Measurements from ENCODE around the gene CPZ.

Gene CPZ

DNA sequence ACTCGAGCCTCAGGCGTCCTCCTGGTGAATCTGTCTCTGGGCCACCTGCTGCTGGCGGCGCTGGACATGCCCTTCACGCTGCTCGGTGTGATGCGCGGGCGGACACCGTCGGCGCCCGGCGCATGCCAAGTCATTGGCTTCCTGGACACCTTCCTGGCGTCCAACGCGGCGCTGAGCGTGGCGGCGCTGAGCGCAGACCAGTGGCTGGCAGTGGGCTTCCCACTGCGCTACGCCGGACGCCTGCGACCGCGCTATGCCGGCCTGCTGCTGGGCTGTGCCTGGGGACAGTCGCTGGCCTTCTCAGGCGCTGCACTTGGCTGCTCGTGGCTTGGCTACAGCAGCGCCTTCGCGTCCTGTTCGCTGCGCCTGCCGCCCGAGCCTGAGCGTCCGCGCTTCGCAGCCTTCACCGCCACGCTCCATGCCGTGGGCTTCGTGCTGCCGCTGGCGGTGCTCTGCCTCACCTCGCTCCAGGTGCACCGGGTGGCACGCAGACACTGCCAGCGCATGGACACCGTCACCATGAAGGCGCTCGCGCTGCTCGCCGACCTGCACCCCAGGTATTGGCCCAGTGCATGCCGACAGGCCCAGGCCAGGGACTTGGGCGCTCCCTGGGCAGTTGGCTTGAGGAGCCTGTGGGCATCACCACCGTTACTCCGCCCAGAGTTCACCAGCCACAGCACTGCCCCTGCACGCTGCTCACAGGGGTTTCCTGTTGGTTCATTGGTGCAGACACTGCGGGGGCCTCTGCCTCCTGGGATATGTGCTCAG lies 11.3 kb upstream of the CPZ start:
- DNase-seq = no peak

DNA sequence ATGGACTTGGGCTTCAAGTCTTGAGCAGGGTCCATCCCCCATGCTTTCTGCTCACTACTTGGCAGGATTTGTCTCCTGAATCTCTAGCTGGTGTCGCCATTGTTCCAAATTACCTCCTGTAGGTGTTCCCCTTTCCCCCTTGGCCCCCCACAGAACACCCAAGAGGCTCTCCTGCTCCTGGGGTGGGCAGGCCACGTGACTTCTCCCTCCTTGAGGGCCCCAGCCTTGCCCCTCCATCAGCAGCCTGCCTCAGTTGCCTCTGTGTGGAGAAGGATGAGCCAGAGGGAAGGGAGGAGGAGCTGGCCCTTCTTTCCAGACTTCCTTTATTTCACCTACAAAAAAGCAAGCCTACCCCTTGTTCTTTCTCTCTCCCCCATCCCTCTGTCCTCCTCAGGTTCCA lies 10.5 kb upstream of the CPZ start:
- DNase-seq = no peak

DNA sequence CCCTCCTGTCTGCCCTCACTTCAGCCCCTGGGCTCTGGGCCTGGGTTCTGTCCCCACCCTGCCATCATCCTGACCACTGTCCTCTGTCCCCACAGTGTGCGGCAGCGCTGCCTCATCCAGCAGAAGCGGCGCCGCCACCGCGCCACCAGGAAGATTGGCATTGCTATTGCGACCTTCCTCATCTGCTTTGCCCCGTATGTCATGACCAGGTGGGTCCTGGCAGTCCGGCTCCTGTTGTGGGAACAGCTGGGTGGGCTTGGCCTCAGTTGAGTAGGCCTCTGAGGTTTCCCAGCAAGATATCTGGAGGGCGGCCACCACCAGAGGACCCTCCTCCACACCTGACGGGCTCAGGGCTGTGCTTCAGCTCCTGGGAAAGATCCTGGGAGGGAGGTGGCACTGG lies 10.1 kb upstream of the CPZ start:
- DNase-seq = no peak

- no peak for DNase-seq
Observed at GRCh38 chr4:8582941-8583654, 9.5 kb upstream of the CPZ start.

DNA sequence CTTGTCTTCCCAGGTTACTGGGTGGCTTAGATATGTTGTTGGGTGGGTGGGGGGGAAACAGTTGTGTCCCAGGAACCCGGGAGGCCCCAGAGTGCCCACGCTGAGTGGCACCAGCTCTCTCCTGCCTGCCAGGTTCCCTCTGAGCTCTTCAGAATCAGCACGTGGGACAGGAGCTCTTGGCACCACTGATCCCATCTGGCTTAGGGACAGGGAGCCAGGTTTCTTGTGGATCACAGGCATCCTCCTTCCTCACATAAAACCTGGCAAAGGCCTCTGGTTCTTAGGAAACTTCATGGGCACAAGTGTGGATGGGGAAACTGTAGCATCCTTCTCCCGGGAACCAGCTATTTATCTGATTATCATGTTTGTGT lies 8.9 kb upstream of the CPZ start:
- no peak for DNase-seq

- DNase-seq = no peak
Observed at GRCh38 chr4:8585186-8585585, 7.4 kb upstream of the CPZ start.

DNA sequence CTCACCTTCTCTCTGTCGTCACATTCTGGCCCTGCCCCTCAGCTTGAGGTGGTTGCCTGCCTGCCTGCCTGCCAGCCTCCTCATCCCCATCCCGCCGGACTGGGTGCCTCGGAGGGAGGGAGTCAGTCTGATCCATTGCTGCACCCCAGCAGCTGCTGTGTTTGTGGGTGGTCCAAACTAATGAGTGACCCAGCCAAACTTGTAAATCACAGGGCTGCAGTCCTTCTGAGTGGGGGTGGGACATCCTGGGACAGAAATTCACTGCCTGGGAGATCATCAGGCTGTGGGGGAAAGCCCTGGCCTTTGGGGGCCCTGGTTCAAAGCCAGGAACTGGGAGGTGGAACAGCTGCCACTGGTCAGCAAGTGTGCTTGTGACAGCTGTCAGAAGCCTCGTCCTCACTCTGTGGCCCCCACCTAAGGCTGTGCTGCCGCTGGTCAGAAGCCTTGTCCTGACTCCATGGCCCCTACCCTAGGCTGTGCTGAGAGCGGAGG lies 6.8 kb upstream of the CPZ start:
- DNase-seq = no peak

- no peak for DNase-seq
Observed at GRCh38 chr4:8586246-8586645, 6.3 kb upstream of the CPZ start.

DNA sequence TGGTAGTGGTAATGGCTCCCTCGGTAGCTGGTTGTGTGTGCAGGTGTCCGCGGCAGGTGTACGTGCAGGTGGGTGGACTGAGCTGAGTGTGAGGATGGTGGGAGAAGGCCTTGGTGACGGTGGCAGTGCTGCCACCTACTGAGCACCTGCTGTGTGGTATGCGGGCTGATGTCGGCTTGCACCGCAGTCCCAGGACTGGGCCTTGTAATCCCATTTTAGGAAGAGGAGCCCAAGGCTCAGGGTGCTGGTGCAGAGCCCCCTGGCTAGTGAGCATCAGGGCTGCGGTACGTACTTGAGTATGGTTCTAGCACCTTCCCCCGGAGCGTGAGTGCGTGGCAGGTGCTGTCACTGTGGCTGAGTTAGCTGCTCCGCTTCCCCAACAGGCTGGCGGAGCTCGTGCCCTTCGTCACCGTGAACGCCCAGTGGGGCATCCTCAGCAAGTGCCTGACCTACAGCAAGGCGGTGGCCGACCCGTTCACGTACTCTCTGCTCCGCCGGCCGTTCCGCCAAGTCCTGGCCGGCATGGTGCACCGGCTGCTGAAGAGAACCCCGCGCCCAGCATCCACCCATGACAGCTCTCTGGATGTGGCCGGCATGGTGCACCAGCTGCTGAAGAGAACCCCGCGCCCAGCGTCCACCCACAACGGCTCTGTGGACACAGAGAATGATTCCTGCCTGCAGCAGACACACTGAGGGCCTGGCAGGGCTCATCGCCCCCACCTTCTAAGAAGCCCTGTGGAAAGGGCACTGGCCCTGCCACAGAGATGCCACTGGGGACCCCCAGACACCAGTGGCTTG lies 5.7 kb upstream of the CPZ start:
- no peak for DNase-seq

- no peak for DNase-seq
Observed at GRCh38 chr4:8587469-8588195, 4.9 kb upstream of the CPZ start.

DNA sequence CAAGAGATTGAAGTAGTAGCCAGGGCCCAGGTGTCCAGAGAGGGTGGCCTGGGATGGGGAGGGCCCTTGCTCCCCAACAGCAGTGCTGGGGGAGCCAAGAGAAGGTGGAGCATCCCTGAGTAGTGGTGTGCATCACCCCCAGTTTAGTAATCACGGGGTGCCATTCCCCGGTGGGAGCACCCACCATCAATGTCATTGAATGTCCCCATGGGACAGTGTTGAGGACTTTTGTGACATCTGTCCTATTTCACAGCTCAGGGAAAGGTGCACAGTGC lies 4.4 kb upstream of the CPZ start:
- DNase-seq = no peak

- no peak for DNase-seq
Observed at GRCh38 chr4:8589336-8589735, 3.2 kb upstream of the CPZ start.

DNA sequence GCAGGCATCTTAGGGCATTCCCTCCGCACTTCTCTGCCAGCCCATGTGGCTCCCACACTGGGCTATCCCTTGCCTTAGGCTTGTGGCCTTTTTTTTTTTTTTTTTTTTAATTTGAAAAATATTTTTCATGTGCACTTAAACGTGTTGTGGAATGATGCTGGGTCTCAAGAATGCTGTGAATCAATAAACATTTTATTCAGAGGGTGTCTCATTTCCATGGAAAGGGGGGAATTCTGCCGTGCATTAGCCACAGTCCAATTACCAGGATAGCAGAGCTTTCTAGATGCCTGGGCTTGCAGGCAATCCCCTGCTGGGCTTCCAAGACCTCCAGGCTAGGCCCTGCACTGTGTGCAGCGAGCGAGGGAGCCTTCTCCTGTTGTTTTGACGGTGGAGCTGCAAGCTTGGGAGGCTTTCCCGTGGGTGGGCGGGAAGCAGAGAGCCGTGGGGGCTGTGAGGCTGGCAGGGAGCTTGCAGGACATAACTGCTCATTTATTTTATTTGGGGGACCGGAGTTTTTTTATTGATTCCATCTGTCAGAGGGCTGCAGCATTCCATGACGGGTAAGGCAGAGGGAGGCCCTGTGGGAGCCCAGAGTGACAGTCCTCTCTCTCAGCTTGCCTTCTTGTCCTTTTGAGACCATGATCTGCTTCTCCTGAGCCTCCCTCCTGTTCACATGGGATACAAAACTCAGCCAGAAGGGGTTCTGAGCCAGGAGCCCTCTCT lies 2.6 kb upstream of the CPZ start:
- no peak for DNase-seq

DNA sequence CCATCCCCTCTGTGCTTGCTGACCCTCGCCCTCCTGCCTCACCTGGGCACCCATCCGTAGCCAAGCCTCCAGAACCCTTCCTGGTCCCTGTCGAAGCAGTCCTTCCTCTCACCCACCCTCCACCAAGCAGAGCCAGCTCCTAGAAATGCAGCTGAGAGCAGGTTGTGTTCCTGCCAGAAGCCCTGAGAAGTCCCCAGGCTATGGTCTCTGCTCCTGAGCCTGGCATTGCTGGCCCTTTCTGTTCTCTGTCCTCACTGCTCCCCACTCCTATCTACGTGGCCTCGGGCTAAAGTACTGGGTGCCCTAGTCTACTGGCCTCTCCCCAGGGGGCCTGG lies 2.1 kb upstream of the CPZ start:
- DNase-seq = no peak

DNA sequence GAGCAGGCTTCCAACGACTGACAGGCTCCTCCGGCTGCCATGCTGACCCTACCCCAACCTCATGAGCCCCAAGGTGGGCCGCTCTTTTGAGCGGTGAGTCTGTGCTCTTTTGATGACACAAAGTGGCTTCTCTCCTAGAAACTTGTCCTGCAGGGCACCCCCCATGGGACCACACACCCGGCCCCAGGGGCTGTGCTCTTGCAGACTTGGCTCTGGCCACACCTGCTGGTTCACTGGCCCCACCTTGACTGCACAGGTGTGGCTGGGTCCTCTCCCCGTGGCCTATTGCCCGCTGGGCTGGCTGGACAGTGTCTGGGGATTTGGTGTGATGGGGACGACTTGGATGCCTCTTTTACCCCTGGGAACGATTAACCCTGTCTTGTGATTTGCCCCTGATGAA lies 1.5 kb upstream of the CPZ start:
- DNase-seq = no peak

DNA sequence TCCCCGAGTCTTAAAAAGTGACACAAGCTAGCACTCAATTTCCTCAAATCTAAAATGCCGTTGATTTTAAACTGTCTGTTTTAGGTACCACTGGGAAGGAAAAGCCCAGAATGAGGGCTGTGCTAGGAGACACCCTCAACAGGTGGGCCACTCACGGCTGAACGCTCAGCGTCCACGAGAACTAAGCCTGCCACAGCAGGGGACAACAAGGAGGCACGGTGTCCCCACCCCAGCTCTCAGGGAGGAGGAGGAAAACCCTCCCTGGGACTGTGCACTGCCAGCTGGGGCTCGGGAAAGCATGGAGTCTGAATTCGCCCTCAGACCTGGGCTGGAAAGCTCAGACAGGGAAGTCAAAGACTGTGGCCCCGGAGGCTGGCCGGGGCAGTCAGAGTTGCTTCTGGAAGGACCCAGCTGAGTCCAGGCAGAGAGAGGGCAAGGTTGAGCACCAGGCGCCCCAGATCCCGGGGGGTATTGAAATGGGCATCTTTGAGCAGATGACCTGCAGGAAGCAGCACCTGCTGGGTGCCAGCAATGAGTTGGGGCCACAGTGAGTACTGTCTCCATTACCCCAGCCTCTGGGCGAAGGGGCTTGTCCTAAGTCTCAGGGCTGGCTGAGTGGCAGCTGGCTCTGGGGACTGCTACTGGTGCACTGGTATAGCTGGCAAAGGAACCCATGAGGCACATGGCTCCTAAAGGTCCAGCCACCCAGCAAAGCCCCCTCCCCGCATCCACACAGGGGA lies 769 bp upstream of the CPZ start:
- no peak for DNase-seq

DNA sequence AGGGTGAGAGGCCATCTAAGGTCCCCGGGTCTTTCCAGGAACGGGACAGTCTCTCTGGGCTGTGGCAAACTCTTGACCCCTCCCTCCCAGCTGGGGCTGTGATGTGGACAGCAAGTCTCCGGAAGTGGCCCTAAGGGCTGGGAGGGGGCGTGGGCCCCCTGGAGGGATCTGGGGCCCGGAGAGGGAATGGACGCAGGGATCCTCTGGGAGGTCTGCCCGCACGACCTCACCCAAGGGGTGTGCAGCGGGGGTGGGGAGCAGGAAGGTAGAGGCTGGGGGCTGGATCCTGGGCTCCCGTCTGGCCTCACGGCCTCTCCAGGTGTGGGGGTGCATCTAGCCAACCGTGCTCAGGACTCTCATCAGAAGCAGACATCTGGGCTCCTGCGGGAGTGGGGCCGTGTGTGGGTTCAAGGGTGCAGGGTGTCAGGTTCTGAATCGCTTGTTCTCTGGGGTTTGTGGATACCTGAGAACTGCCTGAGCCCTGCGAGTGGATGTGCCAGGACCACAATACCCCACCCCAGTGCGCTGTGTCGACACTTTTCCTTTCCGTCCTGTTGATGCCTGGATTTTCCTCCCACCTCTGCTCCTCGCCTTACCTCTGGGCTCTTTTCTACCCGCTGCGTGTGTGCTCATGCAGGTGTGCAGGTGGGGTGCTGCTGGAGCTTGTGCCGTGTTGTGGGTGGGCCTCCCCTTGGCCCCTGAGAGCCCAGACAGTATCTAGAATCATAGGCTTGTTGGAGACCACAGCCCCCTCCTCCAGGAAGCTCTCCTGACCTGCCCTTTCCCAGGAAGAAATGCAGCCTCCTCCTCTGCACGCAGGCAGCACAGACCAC lies 915 bp downstream of the CPZ start:
- no peak for DNase-seq

- DNase-seq = peak; percentile 9 to 34
Observed at GRCh38 chr4:8594097-8595038, 1.8 kb downstream of the CPZ start.

GRCh38 chr4:8595237-8596087 lies 2.9 kb downstream of the CPZ start:
- no peak for DNase-seq
